IMR-90 (cell line): ENCODE data around the gene PRDM12. TPM values are rescaled to one million over a fixed set of nuclear protein-coding genes. Genes with fewer than 3 reads are reported as not detected.

ENCODE experiments used
- ATAC-seq: fragments of 200-7000 bp; cut with Tn5 transposase; 2 replicates; pipeline ENCODE4 v1.9.1; 2020; ENCODE audit warnings: low read depth, mild to moderate bottlenecking, moderate library complexity
- BruUV-seq: library from RNA; stranded (reverse); fragments of 400-500 nt; replicated peaks from 2 replicates; lab custom pipeline; 2021; lab: Mats Ljungman, UMichigan
- CTCF ChIA-PET: fragments of 300-600 bp; formaldehyde crosslinking; extraction: SDS; loops from one replicate; lab custom pipeline; 2021; ENCODE audit warnings: antibody characterized with exemption; lab: Yijun Ruan, JAX
- POLR2A ChIA-PET: fragments of 300-600 bp; sonication (Branson Sonifier 250); formaldehyde crosslinking; loops from one replicate; lab custom pipeline; 2022; ENCODE audit warnings: antibody characterized with exemption; ENCODE audit not compliant: unreplicated experiment; lab: Charles Lee
- DNase-seq: peaks from one replicate; pipeline ENCODE4 v3.0.0; 2013
- H2AFZ ChIP-seq: replicated peaks from 2 replicates; pipeline ENCODE3; 2013; ENCODE audit warnings: low read length, mild to moderate bottlenecking; ENCODE audit not compliant: poor library complexity
- H2AK5ac ChIP-seq: 2 replicates; pipeline ENCODE4 v1.6.1; 2013; ENCODE audit warnings: low read depth, low read length, inconsistent platforms
- H2AK9ac ChIP-seq: replicated peaks from 2 replicates; pipeline ENCODE3; 2013; ENCODE audit warnings: mild to moderate bottlenecking, low read depth, low read length, moderate library complexity; ENCODE audit not compliant: poor library complexity
- H2BK120ac ChIP-seq: 2 replicates; pipeline ENCODE4 v1.6.1; 2013; ENCODE audit warnings: low read depth, low read length, inconsistent platforms
- H2BK15ac ChIP-seq: 3 replicates; pipeline ENCODE4 v1.6.1; 2013; ENCODE audit warnings: low read depth, low read length, inconsistent platforms
- H2BK20ac ChIP-seq: 2 replicates; pipeline ENCODE4 v1.6.1; 2013; ENCODE audit warnings: low read depth, mild to moderate bottlenecking, inconsistent platforms, low read length, moderate library complexity
- H2BK5ac ChIP-seq: 2 replicates; pipeline ENCODE4 v1.6.1; 2013; ENCODE audit warnings: mild to moderate bottlenecking, low read depth, low read length, inconsistent platforms; ENCODE audit not compliant: poor library complexity, severe bottlenecking
- H3K14ac ChIP-seq: replicated peaks from 2 replicates; pipeline ENCODE4 v1.6.1; 2013; ENCODE audit warnings: low read depth, low read length, inconsistent platforms
- H3K18ac ChIP-seq: 2 replicates; pipeline ENCODE4 v1.6.1; 2013; ENCODE audit warnings: low read depth, low read length, control low read depth
- H3K23ac ChIP-seq: 2 replicates; pipeline ENCODE4 v1.6.1; 2013; ENCODE audit warnings: low read depth, low read length, inconsistent platforms
- H3K27ac ChIP-seq: 2 replicates; pipeline ENCODE4 v1.5.1; 2013; ENCODE audit warnings: mild to moderate bottlenecking, control low read depth, low read length; ENCODE audit not compliant: insufficient read depth
- H3K27me3 ChIP-seq: 2 replicates; pipeline ENCODE4 v1.6.1; 2013; ENCODE audit warnings: low read length; ENCODE audit not compliant: control insufficient read depth, insufficient read depth
- H3K36me3 ChIP-seq: 2 replicates; pipeline ENCODE4 v1.6.1; 2013; ENCODE audit warnings: low read length, mixed read lengths; ENCODE audit not compliant: control insufficient read depth, insufficient read depth
- H3K4ac ChIP-seq: 2 replicates; pipeline ENCODE4 v1.6.1; 2013; ENCODE audit warnings: low read depth, low read length, inconsistent platforms
- H3K4me1 ChIP-seq: 2 replicates; pipeline ENCODE4 v1.6.1; 2013; ENCODE audit warnings: low read length, mixed read lengths; ENCODE audit not compliant: control insufficient read depth, insufficient read depth
- H3K4me2 ChIP-seq: 2 replicates; pipeline ENCODE4 v1.6.1; 2013; ENCODE audit warnings: low read depth, mild to moderate bottlenecking, control low read depth, low read length, moderate library complexity
- H3K4me3 ChIP-seq: 2 replicates; pipeline ENCODE4 v1.5.1; 2013; ENCODE audit warnings: low read depth, mild to moderate bottlenecking, control low read depth, low read length, moderate library complexity; ENCODE audit not compliant: insufficient read depth
- H3K56ac ChIP-seq: 2 replicates; pipeline ENCODE4 v1.6.1; 2013; ENCODE audit warnings: low read length, inconsistent platforms; ENCODE audit not compliant: insufficient read depth; ENCODE audit errors: extremely low read depth
- H3K79me1 ChIP-seq, 2 experiments: 2 replicates each; pipeline ENCODE4 v1.6.1; 2013; ENCODE audit warnings: low read length in 2 of 2, inconsistent platforms in 1 of 2, low read depth in 1 of 2
- H3K9ac ChIP-seq: 2 replicates; pipeline ENCODE4 v1.6.1; 2013; ENCODE audit warnings: low read depth, low read length, control low read depth
- H3K9me1 ChIP-seq: 2 replicates; pipeline ENCODE4 v1.6.1; 2013; ENCODE audit warnings: low read length, inconsistent platforms; ENCODE audit not compliant: insufficient read depth
- H3K9me3 ChIP-seq: 2 replicates; pipeline ENCODE4 v1.6.1; 2013; ENCODE audit warnings: low read length; ENCODE audit not compliant: control insufficient read depth, insufficient read depth
- H4K20me1 ChIP-seq: 2 replicates; pipeline ENCODE4 v1.6.1; 2013; ENCODE audit warnings: low read length, inconsistent platforms; ENCODE audit not compliant: insufficient read depth
- H4K5ac ChIP-seq: 2 replicates; pipeline ENCODE4 v1.6.1; 2013; ENCODE audit warnings: mild to moderate bottlenecking, low read depth, low read length, control low read depth
- H4K8ac ChIP-seq, 2 experiments: 2 replicates each; pipeline ENCODE4 v1.6.1; 2013; ENCODE audit warnings: low read depth in 2 of 2, low read length in 2 of 2, control low read depth in 1 of 2, inconsistent platforms in 1 of 2
- H4K91ac ChIP-seq: 2 replicates; pipeline ENCODE4 v1.6.1; 2013; ENCODE audit warnings: low read depth, low read length, inconsistent platforms; ENCODE audit not compliant: insufficient read depth
- CEBPB ChIP-seq: IDR thresholded peaks from 2 replicates; pipeline ENCODE4 v1.6.1; 2012; ENCODE audit warnings: low read depth, low read length, improper control_type of control experiment
- FOS ChIP-seq: fragments of 150-350 bp; IDR thresholded peaks from 2 replicates; pipeline ENCODE4 v1.6.1; 2016; ENCODE audit warnings: low read depth, low read length
- MAFK ChIP-seq: IDR thresholded peaks from 2 replicates; pipeline ENCODE4 v1.6.1; 2012; ENCODE audit warnings: low read depth, low read length, improper control_type of control experiment
- MAZ ChIP-seq: IDR thresholded peaks from 2 replicates; pipeline ENCODE4 v1.6.1; 2012; ENCODE audit warnings: low read depth, mild to moderate bottlenecking, low read length, improper control_type of control experiment, moderate library complexity, borderline replicate concordance
- MXI1 ChIP-seq: IDR thresholded peaks from 2 replicates; pipeline ENCODE4 v1.6.1; 2012; ENCODE audit warnings: low read depth, mild to moderate bottlenecking, low read length, moderate library complexity, borderline replicate concordance
- POLR2A ChIP-seq: IDR thresholded peaks from 2 replicates; pipeline ENCODE4 v1.6.1; 2012; ENCODE audit warnings: mild to moderate bottlenecking, low read depth, low read length
- RAD21 ChIP-seq: IDR thresholded peaks from 2 replicates; pipeline ENCODE4 v1.6.1; 2012; ENCODE audit warnings: low read length, improper control_type of control experiment
- RCOR1 ChIP-seq: IDR thresholded peaks from 2 replicates; pipeline ENCODE4 v1.6.1; 2012; ENCODE audit warnings: mild to moderate bottlenecking, low read length, improper control_type of control experiment; ENCODE audit not compliant: insufficient replicate concordance
- SMC3 ChIP-seq: fragments of 150-350 bp; IDR thresholded peaks from 2 replicates; pipeline ENCODE4 v1.6.1; 2016; ENCODE audit warnings: low read depth, mild to moderate bottlenecking, antibody characterized with exemption, low read length, moderate library complexity
- WGBS, 2 experiments: methylation state at CpG; one replicate each; pipeline versions ENCODE4 v1.1.5 to v1.1.7; 2013; ENCODE audit warnings: missing lambda C conversion rate in 2 of 2; ENCODE audit not compliant: insufficient read length in 1 of 2; ENCODE audit errors: extremely low coverage in 2 of 2; 5-methylcytosine and 5-hydroxymethylcytosine counted together
- dilution Hi-C: fragments of 300-500 bp; cut with HindIII; formaldehyde crosslinking; loops from one replicate; pipeline ENCODE4 v1.14.3; 2018; ENCODE audit warnings: low sequenced_read_pairs; ENCODE audit not compliant: unreplicated experiment
- in situ Hi-C: fragments of 300-500 bp; cut with MboI; formaldehyde crosslinking; loops from 3 replicates; pipeline ENCODE4 v1.14.3; 2019; ENCODE audit warnings: low sequenced_read_pairs, inconsistent platforms, mixed read lengths
- intact Hi-C: fragments of 100-400 bp; cut with micrococcal nuclease; formaldehyde crosslinking; loops from 2 replicates; pipeline ENCODE4 v1.10.0; 2022
- polyA plus RNA-seq, 3 experiments: library from polyadenylated mRNA; depleted of rRNA; stranded (reverse); fragments of >200 nt; gene quantifications; 2 replicates each; pipeline ENCODE4 v1.2.3, GENCODE V29; 2012; ENCODE audit warnings: low replicate concordance in 1 of 3
- total RNA-seq: library from RNA; depleted of rRNA; stranded (reverse); fragments of >200 nt; gene quantifications from 2 replicates; pipeline ENCODE4 v1.2.3, GENCODE V29; 2012
- TF ChIP-seq, protein P1 (sequence below): conservative IDR thresholded peaks from 2 replicates; pipeline ENCODE4 v1.5.1; 2012; ENCODE audit warnings: mild to moderate bottlenecking, low read depth, low read length, improper control_type of control experiment
- TF ChIP-seq, protein P2 (sequence below): fragments of 150-350 bp; IDR thresholded peaks from 2 replicates; pipeline ENCODE4 v1.6.1; 2017; ENCODE audit warnings: mild to moderate bottlenecking, antibody characterized with exemption, low read length, low read depth

Gene PRDM12
- total and polyA plus RNA-seq, 2 of the 4 experiments (the other 2 are of a cell fraction): not detected

DNA sequence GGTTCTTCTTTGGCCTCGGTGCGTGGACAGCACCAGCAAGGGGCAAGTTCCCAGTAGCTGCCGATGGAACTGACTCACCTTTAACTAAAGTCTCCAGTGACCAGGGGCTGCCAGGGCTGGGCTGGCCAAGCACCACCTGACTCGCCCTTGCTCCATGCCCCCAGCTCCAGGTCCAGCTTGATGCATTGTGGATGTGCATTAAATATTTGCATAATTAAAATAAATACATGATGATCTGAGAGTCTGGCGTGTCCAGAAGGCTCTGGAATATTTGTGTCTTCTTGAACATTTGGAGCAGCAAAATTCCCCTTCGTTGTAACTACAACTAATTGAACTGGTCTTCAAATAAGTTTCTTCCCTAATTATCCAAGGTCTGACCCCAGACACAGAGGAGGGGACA is 9.5 kb upstream of the PRDM12 start:
- no peak overlapping the region for H3K4me2 ChIP-seq
- no peak overlapping the region for H4K5ac ChIP-seq
- H4K91ac ChIP-seq: no peak overlapping the region
- H3K56ac ChIP-seq: no peak overlapping the region
- H2AK5ac ChIP-seq: no peak overlapping the region
- no peak overlapping the region for H4K8ac ChIP-seq
- H3K9me3 ChIP-seq: peaks cover 7% of the 10 kb centered on the region; the same call in 1 of the 2 replicates
- no peak overlapping the region for H2AK9ac ChIP-seq
- H3K4me1 ChIP-seq: no peaks in the 10 kb centered on the region
- H2BK15ac ChIP-seq: no peak overlapping the region
- no peak overlapping the region for H3K18ac ChIP-seq
- H3K4me3 ChIP-seq: no peak overlapping the region
- ChIA-PET CTCF (no interaction called here), POLR2A (no interaction called here)
- no peaks in the 10 kb centered on the region for H3K36me3 ChIP-seq
- no peak overlapping the region for H2BK5ac ChIP-seq
- H3K27me3 ChIP-seq: peaks cover 65% of the 10 kb centered on the region
- no peak overlapping the region for H2AFZ ChIP-seq
- no peak overlapping the region for H2BK120ac ChIP-seq
- dilution Hi-C loops (no loop called here), intact Hi-C loops (no loop called here), in situ Hi-C loops (loop anchor here (25.0 kb wide), 1 partner anchor 543 kb away; no protein-coding TSS in a partner anchor)
- H4K20me1 ChIP-seq: no peaks in the 10 kb centered on the region
- no TSS peak for BruUV-seq
- ATAC-seq: no peak
- no peak overlapping the region for H3K9ac ChIP-seq
- WGBS, 2 experiments: no CpG with 5 or more reads among the region's 6 CpGs
- no peaks in the 10 kb centered on the region for H3K79me1 ChIP-seq
- TF ChIP-seq, protein P1, sequence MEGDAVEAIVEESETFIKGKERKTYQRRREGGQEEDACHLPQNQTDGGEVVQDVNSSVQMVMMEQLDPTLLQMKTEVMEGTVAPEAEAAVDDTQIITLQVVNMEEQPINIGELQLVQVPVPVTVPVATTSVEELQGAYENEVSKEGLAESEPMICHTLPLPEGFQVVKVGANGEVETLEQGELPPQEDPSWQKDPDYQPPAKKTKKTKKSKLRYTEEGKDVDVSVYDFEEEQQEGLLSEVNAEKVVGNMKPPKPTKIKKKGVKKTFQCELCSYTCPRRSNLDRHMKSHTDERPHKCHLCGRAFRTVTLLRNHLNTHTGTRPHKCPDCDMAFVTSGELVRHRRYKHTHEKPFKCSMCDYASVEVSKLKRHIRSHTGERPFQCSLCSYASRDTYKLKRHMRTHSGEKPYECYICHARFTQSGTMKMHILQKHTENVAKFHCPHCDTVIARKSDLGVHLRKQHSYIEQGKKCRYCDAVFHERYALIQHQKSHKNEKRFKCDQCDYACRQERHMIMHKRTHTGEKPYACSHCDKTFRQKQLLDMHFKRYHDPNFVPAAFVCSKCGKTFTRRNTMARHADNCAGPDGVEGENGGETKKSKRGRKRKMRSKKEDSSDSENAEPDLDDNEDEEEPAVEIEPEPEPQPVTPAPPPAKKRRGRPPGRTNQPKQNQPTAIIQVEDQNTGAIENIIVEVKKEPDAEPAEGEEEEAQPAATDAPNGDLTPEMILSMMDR: no peak
- no peak for TF ChIP-seq POLR2A
- no peak for TF ChIP-seq CEBPB
- no peak for TF ChIP-seq MXI1
- TF ChIP-seq FOS: no peak
- no peak for TF ChIP-seq SMC3
- no peak for TF ChIP-seq RAD21
- TF ChIP-seq MAFK: no peak
- no peak for TF ChIP-seq RCOR1
- TF ChIP-seq, protein P2, sequence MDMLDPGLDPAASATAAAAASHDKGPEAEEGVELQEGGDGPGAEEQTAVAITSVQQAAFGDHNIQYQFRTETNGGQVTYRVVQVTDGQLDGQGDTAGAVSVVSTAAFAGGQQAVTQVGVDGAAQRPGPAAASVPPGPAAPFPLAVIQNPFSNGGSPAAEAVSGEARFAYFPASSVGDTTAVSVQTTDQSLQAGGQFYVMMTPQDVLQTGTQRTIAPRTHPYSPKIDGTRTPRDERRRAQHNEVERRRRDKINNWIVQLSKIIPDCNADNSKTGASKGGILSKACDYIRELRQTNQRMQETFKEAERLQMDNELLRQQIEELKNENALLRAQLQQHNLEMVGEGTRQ: no peak
- no peak for TF ChIP-seq MAZ
- no peak overlapping the region for H3K4ac ChIP-seq
- H3K23ac ChIP-seq: no peak overlapping the region
- no peak overlapping the region for H3K27ac ChIP-seq
- DNase-seq: no peak
- no peak overlapping the region for H2BK20ac ChIP-seq
- no peaks in the 10 kb centered on the region for H3K9me1 ChIP-seq
- H3K14ac ChIP-seq: no peak overlapping the region
